Astrocyte of the cerebellum (primary cell): ENCODE data around the gene KSR2.

Experiments
- DNase-seq: peaks from one replicate; pipeline ENCODE4 v3.0.0-alpha.2; 2011; ENCODE audit warnings: low read depth
- H3K4me3 ChIP-seq: 2 replicates; pipeline ENCODE4 v1.5.1; 2011; ENCODE audit warnings: mild to moderate bottlenecking, low read depth, low read length, moderate library complexity
- CTCF ChIP-seq: IDR thresholded peaks from 2 replicates; pipeline ENCODE4 v1.5.1; 2012; ENCODE audit warnings: low read length, low read depth, moderate library complexity, mild to moderate bottlenecking; ENCODE audit errors: missing control alignments
- in situ Hi-C: cut with HindIII; loops from 2 replicates; pipeline ENCODE4 v1.10.0; 2017; ENCODE audit warnings: low sequenced_read_pairs

KSR2 gene

DNA sequence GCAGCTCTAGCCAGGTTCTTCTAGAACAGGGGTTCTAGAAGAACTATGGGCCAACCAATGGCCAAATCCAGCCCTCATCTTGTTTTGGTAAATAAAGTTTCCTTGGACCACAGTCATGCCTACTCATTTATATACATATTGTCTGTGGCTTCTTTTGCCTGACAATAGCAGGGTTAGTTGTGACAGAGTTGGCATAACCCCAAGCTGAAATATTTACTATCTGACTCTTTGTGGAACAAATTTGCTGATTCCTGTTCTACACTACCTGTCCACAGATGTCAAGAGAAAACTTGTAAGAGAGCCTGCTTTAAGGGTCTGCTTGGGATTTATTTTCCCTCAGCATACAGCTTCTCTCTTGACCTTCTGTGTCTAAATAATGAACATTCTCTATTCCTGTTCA, 289.0 kb downstream of the KSR2 start:
- DNase-seq, result no peak

DNA sequence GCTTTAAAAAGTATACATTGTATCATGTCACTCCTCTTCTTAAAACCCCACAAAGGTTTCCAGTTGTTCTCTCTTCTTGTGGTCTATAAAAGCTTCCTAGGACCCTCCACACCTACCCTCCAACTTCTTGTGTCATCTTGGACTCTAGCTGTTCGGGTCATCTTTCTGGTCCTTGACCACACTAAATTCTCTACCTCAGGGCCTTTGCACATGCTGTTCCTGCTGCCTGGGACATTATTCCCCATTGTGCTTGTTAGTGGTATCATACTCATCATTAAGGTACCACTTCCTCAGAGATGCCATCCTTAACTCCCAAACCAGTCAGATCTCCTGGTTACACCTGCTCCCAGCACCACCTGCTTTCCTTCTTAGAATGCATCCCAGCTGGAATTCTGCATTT, 294.0 kb downstream of the KSR2 start:
- no peak overlapping the region for H3K4me3 ChIP-seq
- DNase-seq, result no peak
- no peak for TF ChIP-seq CTCF
- in situ Hi-C loops, result no loop called here

More for the DNA sequence above, 289.0 kb downstream of the KSR2 start:
- H3K4me3 ChIP-seq, result no peak overlapping the region
- in situ Hi-C loops, result no loop called here
- no peak for TF ChIP-seq CTCF

DNA sequence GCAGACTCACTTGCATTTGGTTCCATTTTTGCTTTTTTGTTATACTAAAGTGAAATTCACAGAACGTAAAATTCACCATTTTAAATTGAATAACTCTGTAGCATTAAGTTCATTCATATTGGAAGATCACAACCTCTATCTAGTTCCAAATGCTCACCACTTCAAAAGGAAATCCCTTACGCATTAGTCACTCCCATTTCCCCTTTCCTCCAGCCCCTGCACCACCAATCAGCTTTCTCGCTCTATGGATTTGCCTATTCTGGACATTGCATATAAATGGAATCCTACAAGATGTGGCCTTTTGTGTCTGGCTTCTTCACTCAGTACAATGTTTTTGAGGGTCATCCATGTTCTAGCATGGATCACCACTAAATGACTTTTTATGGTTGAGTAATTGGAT, 294.5 kb downstream of the KSR2 start:
- no peak for DNase-seq
- in situ Hi-C loops, result no loop called here
- no peak overlapping the region for H3K4me3 ChIP-seq
- no peak for TF ChIP-seq CTCF

DNA sequence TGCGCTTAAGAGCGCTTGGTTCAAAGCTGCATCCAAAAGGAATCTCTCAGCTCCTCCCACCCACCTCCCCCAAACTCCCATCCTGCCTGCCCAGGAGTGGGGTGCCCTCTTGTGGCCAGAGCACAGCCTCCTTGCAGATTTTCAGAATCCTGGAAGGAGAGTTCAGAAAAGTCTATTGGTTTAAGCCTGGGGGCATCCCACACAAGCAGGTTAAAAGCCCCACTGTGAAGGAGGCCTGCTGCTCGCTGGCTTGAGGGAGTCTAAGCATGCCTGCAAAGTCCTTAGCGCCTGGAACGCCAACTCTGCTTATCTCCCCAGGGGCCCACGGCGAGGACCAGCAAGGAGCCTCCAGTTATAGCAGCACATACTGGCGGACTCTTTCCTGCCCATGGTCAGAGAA, 297.1 kb downstream of the KSR2 start:
- no peak for DNase-seq
- H3K4me3 ChIP-seq, result no peak overlapping the region
- peak; percentile 44 for TF ChIP-seq CTCF
- in situ Hi-C loops, result no loop called here

DNA sequence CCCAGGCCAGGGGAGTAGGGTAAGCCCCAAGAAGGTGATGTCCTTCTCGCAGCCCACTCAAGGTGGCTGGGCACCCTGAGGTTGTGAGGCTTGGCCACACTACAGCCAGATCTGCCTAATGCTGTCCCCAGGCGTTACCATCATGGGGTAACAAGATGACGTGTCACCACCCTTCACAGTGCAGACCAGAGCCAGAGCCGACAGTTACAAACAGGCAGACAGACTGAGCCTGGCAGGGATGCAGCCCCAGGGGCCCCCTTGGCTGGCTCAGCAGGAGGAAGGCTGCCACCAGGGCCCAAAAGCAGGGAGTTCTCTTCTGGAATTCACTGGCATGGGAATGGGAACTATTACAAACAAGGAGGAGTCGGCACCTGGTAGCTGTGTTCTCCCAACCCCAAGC, 304.6 kb downstream of the KSR2 start:
- no peak for DNase-seq
- no peak overlapping the region for H3K4me3 ChIP-seq
- TF ChIP-seq CTCF, result no peak
- in situ Hi-C loops, result no loop called here

DNA sequence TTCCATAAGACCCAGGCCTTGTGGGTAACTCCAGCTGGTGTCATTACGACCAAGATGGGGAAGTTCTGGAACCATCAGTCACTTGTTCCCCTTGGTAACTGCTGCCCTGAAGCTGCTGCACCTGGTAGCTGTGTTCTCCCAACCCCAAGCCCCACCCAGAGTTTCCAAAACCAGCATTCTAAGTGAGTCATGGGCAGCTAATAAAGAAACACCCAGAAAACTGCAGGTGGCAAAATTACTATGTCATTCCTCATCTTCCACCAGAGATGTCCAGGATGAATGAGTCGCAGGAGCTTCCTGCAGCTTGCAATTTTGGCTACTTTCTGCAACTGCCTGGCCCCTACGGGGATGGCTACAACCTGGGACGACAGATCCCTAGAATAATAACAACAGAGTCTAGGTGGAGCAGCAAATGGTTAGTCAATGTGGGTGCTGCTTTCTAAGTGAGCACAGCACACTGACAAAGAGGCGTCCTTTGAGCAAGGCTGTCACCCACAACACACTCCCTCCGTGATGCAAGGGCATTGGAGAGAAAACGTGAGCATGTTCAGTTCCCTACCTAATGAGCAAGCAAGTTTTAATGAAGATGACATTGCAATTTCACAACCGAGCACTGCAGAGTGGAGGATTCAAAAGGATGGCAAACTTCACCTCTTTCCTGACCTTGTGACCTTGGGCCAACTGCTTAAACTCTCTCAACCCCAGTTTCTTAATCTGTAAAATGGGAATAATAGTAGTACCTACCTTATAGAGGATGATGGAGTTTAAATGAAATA, 306.0 kb downstream of the KSR2 start:
- DNase-seq, result no peak
- H3K4me3 ChIP-seq, result no peak overlapping the region
- in situ Hi-C loops, result no loop called here
- TF ChIP-seq CTCF, result no peak

DNA sequence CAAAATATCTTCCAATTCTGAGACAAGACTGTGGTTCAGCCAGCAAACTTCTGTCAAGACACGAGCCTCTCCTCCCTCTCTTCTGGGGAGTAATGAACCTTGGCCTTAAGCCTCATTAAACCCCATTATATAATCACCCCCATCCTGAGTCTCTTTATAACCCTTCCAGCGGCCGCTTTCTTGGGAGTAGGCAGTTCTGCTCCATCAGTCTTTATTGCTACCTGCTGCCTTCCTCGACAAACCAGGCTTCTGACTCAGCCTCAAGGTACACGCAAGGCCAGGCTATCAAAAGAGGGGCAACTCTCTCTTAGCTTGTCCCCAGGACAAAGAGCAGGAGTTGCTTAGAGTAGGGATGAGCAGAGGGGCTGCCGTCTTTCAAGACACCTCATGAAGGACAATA, 306.6 kb downstream of the KSR2 start:
- no peak overlapping the region for H3K4me3 ChIP-seq
- in situ Hi-C loops, result no loop called here
- no peak for DNase-seq
- TF ChIP-seq CTCF, result no peak
